ENCODE measurements around the gene PILRB.
"Not testable (repeated sequence)": the region's sequence is repeated elsewhere in the genome, so short reads cannot be mapped to it uniquely, and the experiment has no call there.

The PILRB gene

DNA sequence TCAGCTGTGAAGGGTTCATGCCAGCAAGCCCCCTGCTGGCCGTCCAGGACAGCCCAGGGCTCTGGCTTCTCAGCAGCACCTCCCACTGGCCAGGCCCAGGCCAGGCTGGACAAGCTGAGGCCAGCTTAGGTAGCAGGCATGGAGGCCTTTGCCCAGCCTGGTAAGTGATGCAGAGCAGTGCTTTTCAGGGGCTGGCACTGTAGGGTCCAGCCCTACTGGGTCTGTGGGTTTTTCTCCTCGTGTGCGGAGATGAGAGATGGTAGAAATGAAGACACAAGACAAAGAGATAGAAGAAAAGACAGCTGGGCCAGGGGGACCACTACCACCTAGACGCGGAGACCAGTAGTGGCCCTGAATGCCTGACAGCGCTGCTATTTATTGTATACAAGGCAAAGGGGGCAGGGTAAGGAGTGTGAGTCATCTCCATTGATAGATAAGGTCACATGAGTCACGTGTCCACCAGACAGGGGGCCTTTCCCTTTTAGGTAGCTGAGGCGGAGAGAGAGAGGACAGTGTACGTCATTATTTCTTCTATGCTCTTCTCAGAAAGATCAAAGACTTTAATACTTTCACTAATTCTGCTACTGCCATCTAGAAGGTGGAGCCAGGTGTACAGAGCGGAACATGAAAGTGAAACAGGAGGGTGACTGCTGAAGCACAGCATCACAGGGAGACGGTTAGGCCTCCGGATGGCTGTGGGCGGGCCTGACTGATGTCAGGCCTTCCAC lies 13.2 kb upstream of the PILRB start:
- not testable (repeated sequence) for H3K27me3 ChIP-seq (ENCODE audit: control insufficient read depth, insufficient read depth, low read length); H3K4me1 ChIP-seq (ENCODE audit: control insufficient read depth, insufficient read depth, low read length); H3K27ac ChIP-seq (ENCODE audit: low read depth, low read length); H3K9ac ChIP-seq (ENCODE audit: low read length); H3K9me3 ChIP-seq (ENCODE audit: control insufficient read depth, insufficient read depth, low read depth, low read length)
- Histone ChIP-seq H3K36me3 (ENCODE audit: control insufficient read depth, insufficient read depth, low read length) (peaks cover 62% of the 10 kb centered on the region), H3K4me3 (ENCODE audit: low read depth, low read length) (peak overlapping the region; percentile 20; the same call in 1 of the 2 replicates)

DNA sequence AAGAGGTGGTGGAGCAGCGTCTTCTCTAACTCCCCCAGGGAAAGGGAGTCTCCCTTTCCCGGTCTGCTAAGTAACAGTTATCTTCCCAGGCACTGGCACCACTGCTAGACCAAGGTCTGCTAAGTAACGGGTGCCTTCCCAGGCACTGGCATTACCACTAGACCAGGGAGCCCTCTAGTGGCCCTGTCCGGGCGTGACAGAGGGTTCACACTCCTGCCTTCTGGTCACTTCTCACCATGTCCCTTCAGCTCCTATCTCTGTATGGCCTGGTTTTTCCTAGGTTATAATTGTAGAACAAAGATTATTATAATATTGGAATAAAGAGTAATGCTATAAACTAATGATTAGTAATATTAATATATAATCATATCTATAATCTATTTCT lies 12.6 kb upstream of the PILRB start:
- not testable (repeated sequence) for H3K4me3 ChIP-seq (ENCODE audit: low read depth, low read length); H3K4me1 ChIP-seq (ENCODE audit: control insufficient read depth, insufficient read depth, low read length); H3K9ac ChIP-seq (ENCODE audit: low read length); H3K27ac ChIP-seq (ENCODE audit: low read depth, low read length); H3K27me3 ChIP-seq (ENCODE audit: control insufficient read depth, insufficient read depth, low read length); H3K9me3 ChIP-seq (ENCODE audit: control insufficient read depth, insufficient read depth, low read depth, low read length)
- peaks cover 66% of the 10 kb centered on the region for H3K36me3 ChIP-seq (ENCODE audit: control insufficient read depth, insufficient read depth, low read length)

DNA sequence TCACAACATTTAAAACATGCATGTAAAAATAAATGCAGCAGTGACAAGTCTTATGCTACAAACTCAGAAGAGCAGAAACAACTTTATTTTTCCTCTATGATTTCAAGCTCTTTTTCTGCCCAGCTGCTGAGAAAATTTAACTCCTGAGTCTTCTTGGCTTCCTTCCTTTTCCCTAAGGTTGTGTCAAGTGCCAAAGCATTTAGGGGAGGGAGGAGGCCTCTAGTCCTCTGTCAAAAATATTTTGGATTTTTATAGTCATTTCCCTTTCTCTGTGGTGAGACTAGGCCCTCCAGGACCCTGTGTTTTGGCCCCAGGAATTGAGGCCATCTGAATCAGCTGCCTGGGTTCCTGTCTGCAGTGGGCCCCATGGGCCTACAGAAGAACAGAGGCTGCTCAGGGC lies 11.0 kb upstream of the PILRB start:
- Histone ChIP-seq H3K9ac (ENCODE audit: low read length) (no peak overlapping the region), H3K4me1 (ENCODE audit: control insufficient read depth, insufficient read depth, low read length) (peaks cover 4% of the 10 kb centered on the region; the same call in 1 of the 2 replicates), H3K27ac (ENCODE audit: low read depth, low read length) (no peak overlapping the region), H3K27me3 (ENCODE audit: control insufficient read depth, insufficient read depth, low read length) (no peaks in the 10 kb centered on the region), H3K4me3 (ENCODE audit: low read depth, low read length) (no peak overlapping the region), H3K9me3 (ENCODE audit: control insufficient read depth, insufficient read depth, low read depth, low read length) (no peaks in the 10 kb centered on the region), H3K36me3 (ENCODE audit: control insufficient read depth, insufficient read depth, low read length) (peaks cover 74% of the 10 kb centered on the region)

DNA sequence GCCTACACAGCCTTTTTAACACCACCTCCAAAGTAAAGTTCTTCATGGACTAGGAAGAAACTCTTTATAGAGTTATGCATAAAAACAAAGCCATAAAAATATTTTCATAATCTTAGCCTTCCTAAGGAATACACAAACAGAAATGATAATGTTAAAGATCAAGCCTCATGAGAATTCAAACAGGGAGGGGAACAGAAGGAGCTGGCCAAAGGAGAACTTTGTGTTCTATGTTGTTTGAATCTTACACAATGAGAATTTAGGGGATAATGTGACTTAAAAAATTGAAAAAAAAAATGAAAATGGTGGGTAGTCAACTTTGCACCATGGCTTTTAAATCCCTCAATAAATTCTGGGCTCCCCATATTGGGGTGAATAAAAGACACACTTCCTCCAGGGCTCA lies 9.1 kb upstream of the PILRB start:
- no peaks in the 10 kb centered on the region for H3K9me3 ChIP-seq (ENCODE audit: control insufficient read depth, insufficient read depth, low read depth, low read length)
- H3K4me1 ChIP-seq (ENCODE audit: control insufficient read depth, insufficient read depth, low read length): peaks cover 4% of the 10 kb centered on the region; the same call in 1 of the 2 replicates
- H3K27ac ChIP-seq (ENCODE audit: low read depth, low read length): no peak overlapping the region
- no peak overlapping the region for H3K9ac ChIP-seq (ENCODE audit: low read length)
- no peaks in the 10 kb centered on the region for H3K27me3 ChIP-seq (ENCODE audit: control insufficient read depth, insufficient read depth, low read length)
- H3K4me3 ChIP-seq (ENCODE audit: low read depth, low read length): no peak overlapping the region
- peaks cover 80% of the 10 kb centered on the region for H3K36me3 ChIP-seq (ENCODE audit: control insufficient read depth, insufficient read depth, low read length)

DNA sequence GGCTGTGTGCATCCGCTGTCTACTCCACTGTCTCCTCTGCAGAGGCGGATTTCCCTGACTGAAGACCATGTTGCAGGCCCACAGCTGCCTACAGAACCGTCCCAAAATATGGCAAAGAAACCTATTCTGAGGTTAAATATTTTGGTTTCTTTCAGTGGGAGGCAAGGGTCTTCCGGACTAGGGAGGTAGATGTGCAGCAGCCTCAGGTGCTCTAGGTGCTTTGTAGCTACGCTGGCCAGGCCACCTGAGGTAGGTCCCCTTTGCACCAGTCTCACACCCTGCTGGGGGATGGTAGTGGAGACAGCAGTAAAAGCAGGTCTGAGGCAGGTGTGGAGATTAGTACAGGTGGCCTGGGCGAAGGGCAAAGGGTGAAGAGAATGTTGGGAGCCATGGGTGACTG lies 8.2 kb upstream of the PILRB start:
- Histone ChIP-seq H3K4me3 (ENCODE audit: low read depth, low read length) (no peak overlapping the region), H3K27ac (ENCODE audit: low read depth, low read length) (no peak overlapping the region), H3K9ac (ENCODE audit: low read length) (no peak overlapping the region), H3K9me3 (ENCODE audit: control insufficient read depth, insufficient read depth, low read depth, low read length) (no peaks in the 10 kb centered on the region), H3K36me3 (ENCODE audit: control insufficient read depth, insufficient read depth, low read length) (peaks cover 87% of the 10 kb centered on the region), H3K27me3 (ENCODE audit: control insufficient read depth, insufficient read depth, low read length) (no peaks in the 10 kb centered on the region), H3K4me1 (ENCODE audit: control insufficient read depth, insufficient read depth, low read length) (peaks cover 2% of the 10 kb centered on the region; the same call in 1 of the 2 replicates)

DNA sequence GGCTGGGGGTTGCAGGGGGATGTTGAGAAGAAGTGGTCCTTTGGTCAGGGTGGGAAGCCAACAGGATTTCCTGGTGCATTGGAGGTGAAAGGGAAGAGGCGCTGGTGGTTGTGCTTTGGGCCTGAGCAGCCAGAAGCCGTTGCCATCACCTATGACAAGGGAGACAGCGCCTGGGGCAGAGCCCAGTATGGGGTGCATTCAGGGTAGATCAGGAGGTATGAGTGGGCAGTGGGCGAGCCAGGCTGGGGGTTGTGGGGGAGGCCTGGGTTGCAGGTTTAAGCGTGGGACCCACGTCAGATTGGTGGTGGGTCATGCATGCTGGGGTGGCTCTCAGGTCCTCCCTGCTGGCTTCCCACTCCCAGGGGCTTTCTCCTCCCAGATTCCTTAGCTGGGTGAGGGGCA lies 6.3 kb upstream of the PILRB start:
- H3K4me3 ChIP-seq (ENCODE audit: low read depth, low read length): no peak overlapping the region
- H3K27me3 ChIP-seq (ENCODE audit: control insufficient read depth, insufficient read depth, low read length): no peaks in the 10 kb centered on the region
- H3K9ac ChIP-seq (ENCODE audit: low read length): no peak overlapping the region
- H3K4me1 ChIP-seq (ENCODE audit: control insufficient read depth, insufficient read depth, low read length): no peaks in the 10 kb centered on the region
- H3K36me3 ChIP-seq (ENCODE audit: control insufficient read depth, insufficient read depth, low read length): peaks cover 93% of the 10 kb centered on the region
- no peaks in the 10 kb centered on the region for H3K9me3 ChIP-seq (ENCODE audit: control insufficient read depth, insufficient read depth, low read depth, low read length)
- H3K27ac ChIP-seq (ENCODE audit: low read depth, low read length): no peak overlapping the region

DNA sequence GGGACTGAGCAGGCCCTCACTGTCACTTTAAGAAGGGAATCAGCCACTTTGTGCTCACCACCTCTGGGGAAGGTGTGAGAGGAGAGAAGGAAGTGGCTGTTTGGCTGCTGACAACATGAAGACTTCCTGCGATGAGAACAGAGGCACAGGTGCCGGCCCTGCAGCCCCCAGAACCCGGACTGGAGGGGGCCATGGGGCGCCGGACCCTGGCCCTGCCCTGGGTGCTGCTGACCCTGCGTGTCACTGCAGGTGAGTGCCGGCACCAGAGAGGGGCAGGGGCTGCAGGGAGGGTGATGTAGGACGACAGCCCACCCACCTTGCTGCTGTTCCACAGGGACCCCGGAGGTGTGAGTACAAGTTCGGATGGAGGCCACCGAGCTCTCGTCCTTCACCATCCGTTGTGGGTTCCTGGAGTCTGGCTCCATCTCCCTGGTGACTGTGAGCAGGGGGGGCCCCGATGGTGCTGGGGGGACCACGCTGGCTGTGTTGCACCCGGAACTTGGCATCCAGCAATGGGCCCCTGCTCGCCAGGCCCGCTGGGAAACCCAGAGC lies 5.6 kb upstream of the PILRB start:
- not testable (repeated sequence) for H3K4me1 ChIP-seq (ENCODE audit: control insufficient read depth, insufficient read depth, low read length); H3K9me3 ChIP-seq (ENCODE audit: control insufficient read depth, insufficient read depth, low read depth, low read length); H3K27me3 ChIP-seq (ENCODE audit: control insufficient read depth, insufficient read depth, low read length); H3K9ac ChIP-seq (ENCODE audit: low read length); H3K4me3 ChIP-seq (ENCODE audit: low read depth, low read length); H3K27ac ChIP-seq (ENCODE audit: low read depth, low read length)
- H3K36me3 ChIP-seq (ENCODE audit: control insufficient read depth, insufficient read depth, low read length): peaks cover 93% of the 10 kb centered on the region

DNA sequence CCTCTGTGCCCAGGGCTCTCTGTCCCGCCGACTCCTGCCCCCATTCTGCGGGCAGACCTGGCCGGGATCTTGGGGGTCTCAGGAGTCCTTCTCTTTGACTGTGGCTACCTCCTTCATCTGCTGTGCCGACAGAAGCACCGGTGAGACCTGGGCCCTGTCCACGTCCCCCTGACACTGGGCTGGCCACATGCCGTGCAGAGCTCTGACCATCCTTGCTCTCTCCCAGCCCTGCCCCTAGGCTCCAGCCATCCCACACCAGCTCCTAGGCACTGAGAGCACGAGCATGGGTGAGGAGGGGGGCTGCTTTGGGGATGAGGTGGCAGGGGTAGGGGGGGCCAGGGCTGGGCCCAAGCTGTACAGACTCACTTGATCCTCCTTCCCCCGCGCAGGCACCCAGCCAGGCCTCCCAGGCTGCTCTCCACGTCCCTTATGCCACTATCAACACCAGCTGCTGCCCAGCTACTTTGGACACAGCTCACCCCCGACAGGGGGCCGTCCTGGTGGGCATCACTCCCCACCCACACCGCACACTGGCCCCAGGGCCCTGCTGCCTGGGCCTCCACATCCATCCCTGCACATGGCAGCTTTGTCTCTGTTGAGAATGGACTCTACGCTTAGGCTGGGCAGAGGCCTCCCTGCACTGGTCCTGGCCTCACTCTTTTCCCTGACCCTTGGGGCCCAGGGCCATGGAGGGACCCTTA lies 4.8 kb upstream of the PILRB start:
- Histone ChIP-seq H3K9me3 (ENCODE audit: control insufficient read depth, insufficient read depth, low read depth, low read length) (no peaks in the 10 kb centered on the region), H3K27ac (ENCODE audit: low read depth, low read length) (no peak overlapping the region), H3K27me3 (ENCODE audit: control insufficient read depth, insufficient read depth, low read length) (no peaks in the 10 kb centered on the region), H3K4me3 (ENCODE audit: low read depth, low read length) (no peak overlapping the region), H3K9ac (ENCODE audit: low read length) (no peak overlapping the region), H3K4me1 (ENCODE audit: control insufficient read depth, insufficient read depth, low read length) (no peaks in the 10 kb centered on the region), H3K36me3 (ENCODE audit: control insufficient read depth, insufficient read depth, low read length) (peaks cover 93% of the 10 kb centered on the region)

DNA sequence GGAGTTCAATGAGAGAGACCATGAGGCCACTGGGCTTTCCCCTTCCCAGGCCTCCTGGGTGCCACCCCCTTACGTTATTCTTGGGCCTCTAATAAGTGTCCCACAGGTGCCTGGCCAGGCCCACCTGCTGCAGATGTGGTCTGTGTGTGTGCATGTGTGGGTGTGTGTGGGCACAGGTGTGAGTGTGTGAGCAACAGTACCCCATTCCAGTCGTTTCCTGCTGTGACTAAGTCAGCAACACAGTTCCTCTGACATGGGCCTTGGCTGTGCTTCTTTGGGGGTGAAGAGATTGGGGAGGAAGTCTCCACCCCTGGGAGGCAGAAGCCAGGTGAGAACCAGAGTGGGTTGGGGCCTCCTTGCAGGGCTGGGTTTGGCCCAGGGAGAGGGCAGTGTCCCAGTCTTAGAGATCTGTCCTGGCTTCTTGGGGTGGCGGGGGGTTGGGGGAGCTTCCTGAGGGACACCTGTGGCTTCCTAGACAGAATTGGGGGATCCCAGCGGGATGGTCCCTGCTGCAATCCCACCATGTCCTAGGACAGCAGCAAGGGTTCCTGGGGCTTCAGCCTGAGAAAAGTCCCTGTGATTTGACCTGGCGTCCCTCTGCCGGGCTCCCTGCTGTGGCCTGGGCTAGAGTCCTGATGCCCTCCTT lies 4.1 kb upstream of the PILRB start:
- H3K36me3 ChIP-seq (ENCODE audit: control insufficient read depth, insufficient read depth, low read length): peaks cover 96% of the 10 kb centered on the region
- H3K4me3 ChIP-seq (ENCODE audit: low read depth, low read length): no peak overlapping the region
- H3K27ac ChIP-seq (ENCODE audit: low read depth, low read length): no peak overlapping the region
- no peak overlapping the region for H3K9ac ChIP-seq (ENCODE audit: low read length)
- no peaks in the 10 kb centered on the region for H3K4me1 ChIP-seq (ENCODE audit: control insufficient read depth, insufficient read depth, low read length)
- no peaks in the 10 kb centered on the region for H3K9me3 ChIP-seq (ENCODE audit: control insufficient read depth, insufficient read depth, low read depth, low read length)
- no peaks in the 10 kb centered on the region for H3K27me3 ChIP-seq (ENCODE audit: control insufficient read depth, insufficient read depth, low read length)

DNA sequence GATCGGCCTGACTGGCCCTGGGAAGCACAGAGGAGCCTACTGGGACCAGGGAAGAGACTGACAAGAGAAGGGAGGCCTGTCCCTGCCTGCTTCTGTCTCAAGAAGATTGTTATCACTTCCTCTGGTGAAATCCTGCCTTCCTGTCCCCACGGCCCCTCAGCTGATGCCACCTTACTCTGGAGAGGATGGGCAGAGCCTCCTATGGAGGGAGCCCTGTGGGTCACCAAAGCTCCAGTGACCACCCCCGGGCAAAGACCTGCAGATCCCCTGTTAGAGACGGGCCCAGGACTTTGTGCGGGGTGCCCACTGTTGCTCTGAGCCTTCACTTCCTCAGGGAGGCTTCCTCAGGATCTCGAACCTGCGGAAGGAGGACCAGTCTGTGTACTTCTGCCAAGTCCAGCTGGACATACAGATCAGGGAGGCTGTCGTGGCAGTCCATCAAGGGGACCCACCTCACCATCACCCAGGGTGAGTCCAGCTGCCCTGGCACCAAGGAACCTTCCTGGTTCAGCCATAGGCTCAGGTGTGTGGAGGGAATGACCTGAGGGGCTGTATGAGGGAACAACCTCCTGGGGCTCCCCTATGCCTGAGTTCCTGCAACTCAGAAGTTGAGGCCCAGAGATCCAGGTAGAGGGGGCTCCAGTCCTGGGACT lies 1.4 kb upstream of the PILRB start:
- H3K27me3 ChIP-seq (ENCODE audit: control insufficient read depth, insufficient read depth, low read length): no peaks in the 10 kb centered on the region
- no peaks in the 10 kb centered on the region for H3K9me3 ChIP-seq (ENCODE audit: control insufficient read depth, insufficient read depth, low read depth, low read length)
- H3K9ac ChIP-seq (ENCODE audit: low read length): no peak overlapping the region
- peaks cover 97% of the 10 kb centered on the region for H3K36me3 ChIP-seq (ENCODE audit: control insufficient read depth, insufficient read depth, low read length)
- H3K27ac ChIP-seq (ENCODE audit: low read depth, low read length): no peak overlapping the region
- H3K4me3 ChIP-seq (ENCODE audit: low read depth, low read length): no peak overlapping the region
- H3K4me1 ChIP-seq (ENCODE audit: control insufficient read depth, insufficient read depth, low read length): no peaks in the 10 kb centered on the region
